ENCODE data around the gene GNG12. TPM values are rescaled to one million over a fixed set of nuclear protein-coding genes. Genes with fewer than 3 reads are reported as not detected.

GNG12 gene
- total and polyA plus RNA-seq, 2 donors (not counting 3 experiments of a cell fraction or from before 2014, with no cell fraction given) = 107 to 152 TPM

GRCh38 chr1:67882196-67882958, 49.1 kb upstream of the GNG12 start:
- Histone ChIP-seq H3K9me3 (replicated peaks; ENCODE audit: control insufficient read depth, insufficient read depth, low read length) (no peaks in the 10 kb centered on the region), H4K20me1 (replicated peaks; ENCODE audit: control insufficient read depth, extremely low read depth, insufficient read depth, low read length) (no peaks in the 10 kb centered on the region), H3K36me3 (ENCODE audit: control insufficient read depth in 2 of 2, extremely low read depth in 1 of 2, insufficient read depth in 2 of 2, low read length in 2 of 2) (no peaks in the 10 kb centered on the region), H3K79me2 (ENCODE audit: control insufficient read depth, insufficient read depth, low read length) (no peaks in the 10 kb centered on the region), H3K27me3 (ENCODE audit: control insufficient read depth in 2 of 2, insufficient read depth in 2 of 2, low read length in 2 of 2) (no peaks in the 10 kb centered on the region), H3K4me2 (ENCODE audit: insufficient read depth, low read length) (no peak overlapping the region), H3K9me1 (replicated peaks; ENCODE audit: control insufficient read depth, extremely low read depth, insufficient read depth, low read length) (no peaks in the 10 kb centered on the region), H2AFZ (ENCODE audit: low read depth, low read length) (no peak overlapping the region), H3K9ac (replicated peaks; ENCODE audit: extremely low read depth, insufficient read depth, low read length) (no peak overlapping the region), H3K27ac (ENCODE audit: insufficient read depth, low read depth, low read length) (peak overlapping the region; percentile 13), H3K4me3 (replicated peaks in 1 of 3; ENCODE audit: insufficient read depth in 1 of 3, low read depth in 1 of 3, low read length in 3 of 3) (no peak overlapping the region), H3K4me1 (ENCODE audit: control insufficient read depth, extremely low read depth, insufficient read depth, low read length) (peaks cover 22% of the 10 kb centered on the region)
- TF ChIP-seq GATA2 (IDR thresholded peaks at IDR 0.05; ENCODE audit: insufficient read depth, insufficient read length, low read depth, low read length) = no peak
- no peak for TF ChIP-seq FOS (IDR thresholded peaks at IDR 0.05; ENCODE audit: borderline replicate concordance, insufficient read depth, low read length)
- TF ChIP-seq MAX (IDR thresholded peaks at IDR 0.05; ENCODE audit: insufficient read depth, insufficient read length) = no peak
- intact Hi-C loops (cut with micrococcal nuclease) = no loop called here
- ChIA-PET CTCF (interaction anchor here (1.6 kb wide), 1 partner anchor 116 kb away, joined by 4 read pairs; no protein-coding TSS in a partner anchor), POLR2A (no interaction called here)
- BruUV-seq (replicated peaks) = no TSS peak
- FAIRE-seq (no peak), DNase-seq (ENCODE audit: low read depth, low spot score) (no peak)
- dilution Hi-C loops (cut with MboI; ENCODE audit: extremely low pct_ligation_motif_present, low sequenced_read_pairs) = no loop called here

GRCh38 chr1:67880056-67880601, 46.9 kb upstream of the GNG12 start:
- intact Hi-C loops (cut with micrococcal nuclease) = loop anchor here (2.0 kb wide), 1 partner anchor 23 kb away; no protein-coding TSS in a partner anchor
- no peaks in the 10 kb centered on the region for H3K36me3 ChIP-seq (ENCODE audit: control insufficient read depth in 2 of 2, extremely low read depth in 1 of 2, insufficient read depth in 2 of 2, low read length in 2 of 2)
- H3K9me3 ChIP-seq (replicated peaks; ENCODE audit: control insufficient read depth, insufficient read depth, low read length) = no peaks in the 10 kb centered on the region
- dilution Hi-C loops (cut with MboI; ENCODE audit: extremely low pct_ligation_motif_present, low sequenced_read_pairs) = no loop called here
- H3K4me3 ChIP-seq (replicated peaks in 1 of 3; ENCODE audit: insufficient read depth in 1 of 3, low read depth in 1 of 3, low read length in 3 of 3) = no peak overlapping the region
- peak; percentile 17 for TF ChIP-seq JUN (IDR thresholded peaks at IDR 0.05; ENCODE audit: borderline replicate concordance, insufficient read depth, insufficient read length, low read depth)
- TF ChIP-seq POLR2A (IDR thresholded peaks at IDR 0.05; ENCODE audit: low read depth, low read length) = no peak
- no peak for TF ChIP-seq POLR2AphosphoS5 (IDR thresholded peaks at IDR 0.05; ENCODE audit: insufficient read depth, low read depth, low read length)
- TF ChIP-seq FOS (IDR thresholded peaks at IDR 0.05; ENCODE audit: borderline replicate concordance, insufficient read depth, low read length) = peak; percentile 70
- TF ChIP-seq GATA2 (IDR thresholded peaks at IDR 0.05; ENCODE audit: insufficient read depth, insufficient read length, low read depth, low read length) = peak; percentile 93
- H3K27ac ChIP-seq (ENCODE audit: insufficient read depth, low read depth, low read length) = peak overlapping the region; percentile 28
- ChIA-PET POLR2A (interaction anchor here (0.7 kb wide), 1 partner anchor 296 kb away, joined by 5 read pairs; no protein-coding TSS in a partner anchor), CTCF (interaction anchor here (0.7 to 1.3 kb wide), 2 partner anchors 11 to 131 kb away, joined by 3 to 6 read pairs; no protein-coding TSS in a partner anchor)
- no TSS peak for BruUV-seq (replicated peaks)
- H3K9ac ChIP-seq (replicated peaks; ENCODE audit: extremely low read depth, insufficient read depth, low read length) = no peak overlapping the region
- no peaks in the 10 kb centered on the region for H3K9me1 ChIP-seq (replicated peaks; ENCODE audit: control insufficient read depth, extremely low read depth, insufficient read depth, low read length)
- H3K79me2 ChIP-seq (ENCODE audit: control insufficient read depth, insufficient read depth, low read length) = no peaks in the 10 kb centered on the region
- H4K20me1 ChIP-seq (replicated peaks; ENCODE audit: control insufficient read depth, extremely low read depth, insufficient read depth, low read length) = no peaks in the 10 kb centered on the region
- H3K4me2 ChIP-seq (ENCODE audit: insufficient read depth, low read length) = no peak overlapping the region
- H3K4me1 ChIP-seq (ENCODE audit: control insufficient read depth, extremely low read depth, insufficient read depth, low read length) = peaks cover 22% of the 10 kb centered on the region
- DNase-seq (ENCODE audit: low read depth, low spot score) (peak; percentile 66), FAIRE-seq (peak; percentile 52)
- no peak overlapping the region for H2AFZ ChIP-seq (ENCODE audit: low read depth, low read length)
- no peaks in the 10 kb centered on the region for H3K27me3 ChIP-seq (ENCODE audit: control insufficient read depth in 2 of 2, insufficient read depth in 2 of 2, low read length in 2 of 2)
